Measurements from ENCODE around the gene CEP295NL. TPM values are rescaled to one million over a fixed set of nuclear protein-coding genes. Genes with fewer than 3 reads are reported as not detected.
"Not testable (repeated sequence)": the region's sequence is repeated elsewhere in the genome, so short reads cannot be mapped to it uniquely, and the experiment has no call there.

CEP295NL gene
- total RNA-seq, 1 experiment from 2014 or later = 0.66 TPM

GRCh38 chr17:78890498-78890897 is 12.5 kb downstream of the CEP295NL start:
- Histone ChIP-seq H2AK5ac (ENCODE audit: insufficient read length, low read length) (no peak overlapping the region), H3K9ac (ENCODE audit: extremely low read depth, insufficient read length, low read length) (no peak overlapping the region), H4K5ac (ENCODE audit: insufficient read length, low read depth, low read length) (no peak overlapping the region), H3K18ac (ENCODE audit: insufficient read length, low read depth, low read length) (no peak overlapping the region), H3K23ac (ENCODE audit: insufficient read length, low read depth, low read length) (no peak overlapping the region), H3K14ac (ENCODE audit: insufficient read depth, low read length) (no peak overlapping the region; the same call in 1 of the 2 replicates), H4K20me1 (ENCODE audit: control insufficient read depth, insufficient read depth, insufficient read length) (no peaks in the 10 kb centered on the region), H3K56ac (ENCODE audit: insufficient read length, low read depth, low read length) (no peak overlapping the region), H2BK120ac (ENCODE audit: low read depth, low read length, poor library complexity, severe bottlenecking) (no peak overlapping the region), H3T11ph (ENCODE audit: low read length) (no peak overlapping the region), H3K27me3 (ENCODE audit: insufficient read depth, low read length) (no peaks in the 10 kb centered on the region), H3K79me1 (ENCODE audit: insufficient read depth, low read depth, low read length, poor library complexity, severe bottlenecking) (no peaks in the 10 kb centered on the region), H3K4ac (ENCODE audit: low read depth, low read length) (no peak overlapping the region), H3K9me3 (ENCODE audit: control insufficient read depth, low read depth, low read length) (no peaks in the 10 kb centered on the region), H2BK20ac (ENCODE audit: low read depth, low read length, poor library complexity, severe bottlenecking) (no peak overlapping the region), H4K91ac (ENCODE audit: insufficient read length, low read depth, low read length) (no peak overlapping the region), H4K8ac (replicated peaks; ENCODE audit: insufficient read length, low read depth, low read length) (no peak overlapping the region), H2BK5ac (ENCODE audit: insufficient read length, low read length) (no peak overlapping the region), H2BK12ac (ENCODE audit: insufficient read length, low read depth, low read length) (no peak overlapping the region), H3K4me2 (ENCODE audit: insufficient read depth, insufficient read length, low read length) (no peak overlapping the region), H2AFZ (ENCODE audit: low read length) (no peak overlapping the region), H3K23me2 (ENCODE audit: insufficient read length, low read depth, low read length, poor library complexity, severe bottlenecking) (no peaks in the 10 kb centered on the region), H2BK15ac (ENCODE audit: low read depth, low read length) (no peak overlapping the region), H3K4me1 (ENCODE audit: insufficient read depth, low read length) (no peaks in the 10 kb centered on the region), H3K27ac (ENCODE audit: insufficient read length, low read depth, low read length) (no peak overlapping the region), H3K79me2 (ENCODE audit: insufficient read depth, low read length) (no peaks in the 10 kb centered on the region)
- peaks cover 0 to 6% of the 10 kb centered on the region in 2 experiments; a peak in 1 of 4 replicates for H3K4me1 Mint-ChIP-seq
- no peaks in the 10 kb centered on the region for H3K27me3 Mint-ChIP-seq (ENCODE audit: low read depth)
- WGBS (ENCODE audit: extremely low coverage, insufficient read length, low lambda C conversion rate) = no CpG with 5 or more reads among the region's 16 CpGs
- H3K4me3 Mint-ChIP-seq = no peak overlapping the region
- H3K27ac Mint-ChIP-seq = peak overlapping the region in 1 of 3 experiments; percentile 12; a peak in 1 of 7 replicates
- H3K9me3 Mint-ChIP-seq = no peaks in the 10 kb centered on the region
- no peak for TF ChIP-seq CTCF (conservative IDR thresholded peaks at IDR 0.05)
- peaks cover 0 to 6% (median 0%) of the 10 kb centered on the region in 3 experiments; a peak in 3 of 7 replicates for H3K36me3 Mint-ChIP-seq (ENCODE audit: insufficient read depth in 1 of 3, low read depth in 3 of 3)
- DNase-seq = no peak

- not testable (repeated sequence) for H3K4ac ChIP-seq (ENCODE audit: low read depth, low read length); H3K18ac ChIP-seq (ENCODE audit: insufficient read length, low read depth, low read length); H4K8ac ChIP-seq (replicated peaks; ENCODE audit: insufficient read length, low read depth, low read length); H3K9ac ChIP-seq (ENCODE audit: extremely low read depth, insufficient read length, low read length); H2BK20ac ChIP-seq (ENCODE audit: low read depth, low read length, poor library complexity, severe bottlenecking); H2AK5ac ChIP-seq (ENCODE audit: insufficient read length, low read length); H3T11ph ChIP-seq (ENCODE audit: low read length); H3K27me3 ChIP-seq (ENCODE audit: insufficient read depth, low read length); H2BK15ac ChIP-seq (ENCODE audit: low read depth, low read length); H3K4me3 Mint-ChIP-seq; H3K4me2 ChIP-seq (ENCODE audit: insufficient read depth, insufficient read length, low read length); H3K4me1 ChIP-seq (ENCODE audit: insufficient read depth, low read length); H3K36me3 Mint-ChIP-seq (ENCODE audit: insufficient read depth in 1 of 3, low read depth in 3 of 3); H4K5ac ChIP-seq (ENCODE audit: insufficient read length, low read depth, low read length); H3K27me3 Mint-ChIP-seq (ENCODE audit: low read depth); H3K79me2 ChIP-seq (ENCODE audit: insufficient read depth, low read length); H2BK5ac ChIP-seq (ENCODE audit: insufficient read length, low read length); H3K27ac ChIP-seq (ENCODE audit: insufficient read length, low read depth, low read length); H3K23ac ChIP-seq (ENCODE audit: insufficient read length, low read depth, low read length); H4K91ac ChIP-seq (ENCODE audit: insufficient read length, low read depth, low read length); H3K9me3 Mint-ChIP-seq; H3K79me1 ChIP-seq (ENCODE audit: insufficient read depth, low read depth, low read length, poor library complexity, severe bottlenecking); H2BK120ac ChIP-seq (ENCODE audit: low read depth, low read length, poor library complexity, severe bottlenecking); H3K56ac ChIP-seq (ENCODE audit: insufficient read length, low read depth, low read length); H3K14ac ChIP-seq (ENCODE audit: insufficient read depth, low read length); DNase-seq; H2BK12ac ChIP-seq (ENCODE audit: insufficient read length, low read depth, low read length); H3K23me2 ChIP-seq (ENCODE audit: insufficient read length, low read depth, low read length, poor library complexity, severe bottlenecking); H3K4me1 Mint-ChIP-seq; H3K27ac Mint-ChIP-seq; H4K20me1 ChIP-seq (ENCODE audit: control insufficient read depth, insufficient read depth, insufficient read length); H2AFZ ChIP-seq (ENCODE audit: low read length); H3K9me3 ChIP-seq (ENCODE audit: control insufficient read depth, low read depth, low read length)
- no CpG with 5 or more reads among the region's 11 CpGs for WGBS (ENCODE audit: extremely low coverage, insufficient read length, low lambda C conversion rate)
Observed at GRCh38 chr17:78890096-78890495, 12.9 kb downstream of the CEP295NL start.

Measured in H9 (cell line).